Measurements from ENCODE around the gene KCNIP4.

The KCNIP4 gene

DNA sequence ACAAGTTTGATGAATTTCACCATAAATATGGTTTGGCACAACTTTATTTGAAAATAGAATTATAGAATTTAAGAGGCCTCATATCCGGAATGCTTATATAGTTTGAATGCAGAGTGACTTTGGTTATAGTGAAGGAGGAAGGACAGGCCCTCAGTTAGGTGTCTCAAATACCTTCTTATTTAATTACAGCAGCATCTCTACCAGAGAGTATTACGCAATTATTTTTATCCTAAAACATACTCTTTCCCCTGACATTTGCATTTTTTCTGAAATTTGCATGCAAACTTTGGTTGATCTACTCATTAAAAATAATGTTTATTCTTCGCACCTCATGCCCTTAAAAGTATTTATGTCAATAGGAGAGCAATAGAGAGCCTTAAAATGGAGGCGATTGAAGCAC, 942.9 kb downstream of the KCNIP4 start:
- no peak for DNase-seq (ENCODE audit: extremely low spot score)
- TF ChIP-seq SUZ12 (IDR thresholded peaks at IDR 0.05) (no peak), FOXA1 (IDR thresholded peaks at IDR 0.05) (no peak), CTBP1 (IDR thresholded peaks at IDR 0.05; ENCODE audit: borderline replicate concordance) (no peak), ELF4 (IDR thresholded peaks at IDR 0.05) (no peak), ZNF384 (IDR thresholded peaks at IDR 0.05) (no peak), NFRKB (IDR thresholded peaks at IDR 0.05) (no peak), BHLHE40 (IDR thresholded peaks at IDR 0.05; ENCODE audit: borderline replicate concordance) (no peak), HDGF (IDR thresholded peaks at IDR 0.05; ENCODE audit: borderline replicate concordance) (no peak), TARDBP (IDR thresholded peaks at IDR 0.05) (no peak), FOXK2 (IDR thresholded peaks at IDR 0.05) (no peak), L3MBTL2 (conservative IDR thresholded peaks at IDR 0.05) (no peak), SP1 (IDR thresholded peaks at IDR 0.05) (no peak), ARNT (IDR thresholded peaks at IDR 0.05) (no peak), FOXM1 (IDR thresholded peaks at IDR 0.05; ENCODE audit: borderline replicate concordance) (no peak), LEF1 (IDR thresholded peaks at IDR 0.05; ENCODE audit: borderline replicate concordance) (no peak)
- TF ChIP-seq, protein P1, sequence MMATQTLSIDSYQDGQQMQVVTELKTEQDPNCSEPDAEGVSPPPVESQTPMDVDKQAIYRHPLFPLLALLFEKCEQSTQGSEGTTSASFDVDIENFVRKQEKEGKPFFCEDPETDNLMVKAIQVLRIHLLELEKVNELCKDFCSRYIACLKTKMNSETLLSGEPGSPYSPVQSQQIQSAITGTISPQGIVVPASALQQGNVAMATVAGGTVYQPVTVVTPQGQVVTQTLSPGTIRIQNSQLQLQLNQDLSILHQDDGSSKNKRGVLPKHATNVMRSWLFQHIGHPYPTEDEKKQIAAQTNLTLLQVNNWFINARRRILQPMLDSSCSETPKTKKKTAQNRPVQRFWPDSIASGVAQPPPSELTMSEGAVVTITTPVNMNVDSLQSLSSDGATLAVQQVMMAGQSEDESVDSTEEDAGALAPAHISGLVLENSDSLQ (IDR thresholded peaks at IDR 0.05): no peak
- ChIA-PET POLR2A (no interaction called here), CTCF (no interaction called here)

- POLR2A ChIA-PET: no interaction called here
- TF ChIP-seq LEF1 (IDR thresholded peaks at IDR 0.05; ENCODE audit: borderline replicate concordance): no peak
- TF ChIP-seq HDGF (IDR thresholded peaks at IDR 0.05; ENCODE audit: borderline replicate concordance): no peak
- TF ChIP-seq ELF4 (IDR thresholded peaks at IDR 0.05): no peak
- no peak for TF ChIP-seq ARNT (IDR thresholded peaks at IDR 0.05)
- TF ChIP-seq L3MBTL2 (conservative IDR thresholded peaks at IDR 0.05): no peak
- no peak for TF ChIP-seq SUZ12 (IDR thresholded peaks at IDR 0.05)
- no peak for TF ChIP-seq FOXM1 (IDR thresholded peaks at IDR 0.05; ENCODE audit: borderline replicate concordance)
- no peak for TF ChIP-seq FOXA1 (IDR thresholded peaks at IDR 0.05)
- TF ChIP-seq, protein P1 (IDR thresholded peaks at IDR 0.05): no peak
- no peak for TF ChIP-seq SP1 (IDR thresholded peaks at IDR 0.05)
- no peak for TF ChIP-seq CTBP1 (IDR thresholded peaks at IDR 0.05; ENCODE audit: borderline replicate concordance)
- TF ChIP-seq ZNF384 (IDR thresholded peaks at IDR 0.05): no peak
- TF ChIP-seq NFRKB (IDR thresholded peaks at IDR 0.05): no peak
- TF ChIP-seq TARDBP (IDR thresholded peaks at IDR 0.05): no peak
- TF ChIP-seq BHLHE40 (IDR thresholded peaks at IDR 0.05; ENCODE audit: borderline replicate concordance): no peak
- TF ChIP-seq FOXK2 (IDR thresholded peaks at IDR 0.05): no peak
- CTCF ChIA-PET: no interaction called here
- DNase-seq (ENCODE audit: extremely low spot score): no peak
These were observed 945.6 kb downstream of the KCNIP4 start for GRCh38 chr4:21002976-21003375.

DNA sequence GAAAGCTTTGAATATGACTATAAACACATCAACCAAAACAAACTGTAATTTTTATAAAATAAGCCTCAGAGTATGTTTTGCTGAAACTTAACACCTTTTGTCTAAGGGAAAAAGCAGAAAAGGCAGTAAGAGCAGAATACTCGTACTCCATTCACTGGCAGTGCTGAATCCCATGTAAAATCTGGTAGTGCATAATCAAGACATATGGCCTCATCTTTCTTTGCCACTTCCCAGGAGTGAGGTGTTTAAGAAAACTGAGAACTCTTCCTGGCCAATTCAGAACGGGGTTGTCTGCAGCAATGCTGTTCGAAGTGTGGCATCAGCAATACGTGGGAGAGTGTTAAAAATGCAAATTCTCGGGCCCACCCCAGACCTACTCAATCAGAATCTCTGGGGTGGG, 946.3 kb downstream of the KCNIP4 start:
- no peak for DNase-seq (ENCODE audit: extremely low spot score)
- TF ChIP-seq FOXM1 (IDR thresholded peaks at IDR 0.05; ENCODE audit: borderline replicate concordance): no peak
- TF ChIP-seq CTBP1 (IDR thresholded peaks at IDR 0.05; ENCODE audit: borderline replicate concordance): no peak
- TF ChIP-seq, protein P1 (IDR thresholded peaks at IDR 0.05): no peak
- TF ChIP-seq TARDBP (IDR thresholded peaks at IDR 0.05): no peak
- no peak for TF ChIP-seq ELF4 (IDR thresholded peaks at IDR 0.05)
- TF ChIP-seq LEF1 (IDR thresholded peaks at IDR 0.05; ENCODE audit: borderline replicate concordance): no peak
- no peak for TF ChIP-seq ARNT (IDR thresholded peaks at IDR 0.05)
- no peak for TF ChIP-seq BHLHE40 (IDR thresholded peaks at IDR 0.05; ENCODE audit: borderline replicate concordance)
- no peak for TF ChIP-seq FOXK2 (IDR thresholded peaks at IDR 0.05)
- TF ChIP-seq SP1 (IDR thresholded peaks at IDR 0.05): no peak
- TF ChIP-seq ZNF384 (IDR thresholded peaks at IDR 0.05): no peak
- TF ChIP-seq SUZ12 (IDR thresholded peaks at IDR 0.05): no peak
- TF ChIP-seq L3MBTL2 (conservative IDR thresholded peaks at IDR 0.05): no peak
- TF ChIP-seq NFRKB (IDR thresholded peaks at IDR 0.05): no peak
- TF ChIP-seq FOXA1 (IDR thresholded peaks at IDR 0.05): no peak
- no peak for TF ChIP-seq HDGF (IDR thresholded peaks at IDR 0.05; ENCODE audit: borderline replicate concordance)
- CTCF ChIA-PET: no interaction called here
- POLR2A ChIA-PET: no interaction called here

GRCh38 chr4:21001490-21001889, 947.1 kb downstream of the KCNIP4 start:
- POLR2A ChIA-PET: no interaction called here
- CTCF ChIA-PET: interaction anchor here (0.7 kb wide), 1 partner anchor 170 kb away, joined by 5 read pairs; no protein-coding TSS in a partner anchor
- DNase-seq (ENCODE audit: extremely low spot score): no peak
- TF ChIP-seq L3MBTL2 (conservative IDR thresholded peaks at IDR 0.05) (no peak), BHLHE40 (IDR thresholded peaks at IDR 0.05; ENCODE audit: borderline replicate concordance) (no peak), FOXA1 (IDR thresholded peaks at IDR 0.05) (no peak)

- CTCF ChIA-PET: no interaction called here
- POLR2A ChIA-PET: no interaction called here
- no peak for DNase-seq (ENCODE audit: extremely low spot score)
- TF ChIP-seq, protein P1 (IDR thresholded peaks at IDR 0.05): no peak
These were observed 950.7 kb downstream of the KCNIP4 start for GRCh38 chr4:20997886-20998285.

GRCh38 chr4:20995610-20996009, 953.0 kb downstream of the KCNIP4 start:
- ChIA-PET POLR2A (no interaction called here), CTCF (no interaction called here)
- DNase-seq (ENCODE audit: extremely low spot score): no peak
- TF ChIP-seq, protein P1 (IDR thresholded peaks at IDR 0.05): no peak
- TF ChIP-seq ELF4 (IDR thresholded peaks at IDR 0.05) (no peak), NFRKB (IDR thresholded peaks at IDR 0.05) (no peak), FOXA1 (IDR thresholded peaks at IDR 0.05) (no peak), HDGF (IDR thresholded peaks at IDR 0.05; ENCODE audit: borderline replicate concordance) (no peak), FOXK2 (IDR thresholded peaks at IDR 0.05) (no peak), SP1 (IDR thresholded peaks at IDR 0.05) (no peak), SUZ12 (IDR thresholded peaks at IDR 0.05) (no peak), LEF1 (IDR thresholded peaks at IDR 0.05; ENCODE audit: borderline replicate concordance) (no peak), TARDBP (IDR thresholded peaks at IDR 0.05) (no peak), ZNF384 (IDR thresholded peaks at IDR 0.05) (no peak)

Data from HEK293T (cell line).